Chondrocyte (in vitro differentiated cells): ENCODE results near the gene RALGPS1. TPM values are rescaled to one million over a fixed set of nuclear protein-coding genes. Genes with fewer than 3 reads are reported as not detected.

Experiments
- DNase-seq: peaks from one replicate; pipeline ENCODE4 v3.0.0; 2021; ENCODE audit warnings: mixed read lengths, low spot score
- H3K27ac Mint-ChIP-seq: one replicate; pipeline ENCODE4 v1.8.0; 2021; ENCODE audit warnings: mild to moderate bottlenecking, moderate library complexity, mixed read lengths; ENCODE audit not compliant: unreplicated experiment
- H3K27me3 Mint-ChIP-seq: 2 replicates; pipeline ENCODE4 v1.8.0; 2021; ENCODE audit warnings: low read depth, mixed read lengths
- H3K36me3 Mint-ChIP-seq: 2 replicates; pipeline ENCODE4 v1.8.0; 2021; ENCODE audit warnings: low read depth, mixed read lengths
- H3K4me1 Mint-ChIP-seq: 2 replicates; pipeline ENCODE4 v1.8.0; 2021; ENCODE audit warnings: low read depth, mild to moderate bottlenecking, mixed read lengths
- H3K4me3 Mint-ChIP-seq: one replicate; pipeline ENCODE4 v1.8.0; 2021; ENCODE audit warnings: mild to moderate bottlenecking, moderate library complexity, mixed read lengths; ENCODE audit not compliant: unreplicated experiment
- H3K9me3 Mint-ChIP-seq: 2 replicates; pipeline ENCODE4 v1.8.0; 2021; ENCODE audit warnings: low read depth, mixed read lengths
- total RNA-seq: library from RNA; stranded (reverse); gene quantifications from 3 replicates; pipeline ENCODE4 v1.2.1, GENCODE V29; 2021
- TF ChIP-seq, protein P1 (sequence below): fragments of 200-600 bp; sonication (generic); IDR thresholded peaks from 2 replicates; pipeline ENCODE4 v1.5.0; 2021; ENCODE audit warnings: antibody characterized with exemption, mild to moderate bottlenecking, moderate library complexity

The RALGPS1 gene
- total RNA-seq, 1 donor from 2014 or later: 8.1 TPM

DNA sequence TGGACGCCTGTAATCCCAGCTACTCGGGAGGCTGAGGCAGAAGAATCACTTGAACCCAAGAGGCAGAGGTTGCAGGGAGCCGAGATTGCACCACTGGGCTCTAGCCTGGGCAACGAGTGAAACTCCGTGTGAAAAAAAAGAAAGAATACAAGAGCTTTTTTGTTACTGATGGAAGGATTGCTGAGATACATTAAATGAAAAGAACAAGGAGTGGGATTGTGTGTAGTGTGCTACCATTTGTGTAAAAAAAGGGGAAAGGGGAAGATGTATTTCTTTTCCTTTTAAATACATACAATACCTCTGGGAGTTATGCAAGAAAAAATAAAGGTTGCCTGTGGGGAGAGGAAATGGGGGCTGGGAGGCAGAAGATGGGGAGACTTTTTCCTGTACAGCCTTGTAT, 335.3 kb downstream of the RALGPS1 start:
- Mint-ChIP-seq H3K27ac (no peak overlapping the region), H3K4me3 (no peak overlapping the region), H3K36me3 (peaks cover 1% of the 10 kb centered on the region), H3K27me3 (no peaks in the 10 kb centered on the region), H3K9me3 (no peaks in the 10 kb centered on the region), H3K4me1 (peaks cover 7% of the 10 kb centered on the region)
- no peak for DNase-seq
- TF ChIP-seq, protein P1, sequence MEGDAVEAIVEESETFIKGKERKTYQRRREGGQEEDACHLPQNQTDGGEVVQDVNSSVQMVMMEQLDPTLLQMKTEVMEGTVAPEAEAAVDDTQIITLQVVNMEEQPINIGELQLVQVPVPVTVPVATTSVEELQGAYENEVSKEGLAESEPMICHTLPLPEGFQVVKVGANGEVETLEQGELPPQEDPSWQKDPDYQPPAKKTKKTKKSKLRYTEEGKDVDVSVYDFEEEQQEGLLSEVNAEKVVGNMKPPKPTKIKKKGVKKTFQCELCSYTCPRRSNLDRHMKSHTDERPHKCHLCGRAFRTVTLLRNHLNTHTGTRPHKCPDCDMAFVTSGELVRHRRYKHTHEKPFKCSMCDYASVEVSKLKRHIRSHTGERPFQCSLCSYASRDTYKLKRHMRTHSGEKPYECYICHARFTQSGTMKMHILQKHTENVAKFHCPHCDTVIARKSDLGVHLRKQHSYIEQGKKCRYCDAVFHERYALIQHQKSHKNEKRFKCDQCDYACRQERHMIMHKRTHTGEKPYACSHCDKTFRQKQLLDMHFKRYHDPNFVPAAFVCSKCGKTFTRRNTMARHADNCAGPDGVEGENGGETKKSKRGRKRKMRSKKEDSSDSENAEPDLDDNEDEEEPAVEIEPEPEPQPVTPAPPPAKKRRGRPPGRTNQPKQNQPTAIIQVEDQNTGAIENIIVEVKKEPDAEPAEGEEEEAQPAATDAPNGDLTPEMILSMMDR: no peak

DNA sequence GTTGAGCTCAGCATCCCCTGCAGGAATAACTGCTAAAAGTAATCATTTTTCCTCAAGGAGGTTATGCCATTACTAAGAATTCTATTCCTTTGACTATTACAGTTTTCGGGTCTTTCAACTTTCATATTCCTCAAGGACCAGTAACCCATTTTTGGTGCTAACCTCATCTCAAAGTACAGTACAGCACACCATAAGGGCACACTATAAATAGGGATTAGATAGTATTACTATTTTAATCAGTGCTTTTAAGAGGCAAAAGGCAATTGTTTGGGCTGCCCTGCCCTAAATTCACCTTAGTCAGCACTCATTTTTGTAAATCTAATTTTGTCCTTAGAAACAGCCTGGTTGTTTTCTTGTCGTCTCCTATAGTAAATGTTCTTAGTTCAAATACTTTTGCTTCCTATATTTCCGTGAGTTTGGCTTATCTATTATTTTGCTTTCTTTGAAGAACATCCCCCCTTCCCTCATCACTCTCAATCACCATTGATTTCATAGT, 336.4 kb downstream of the RALGPS1 start:
- no peaks in the 10 kb centered on the region for H3K4me1 Mint-ChIP-seq
- no peaks in the 10 kb centered on the region for H3K27me3 Mint-ChIP-seq
- H3K4me3 Mint-ChIP-seq: no peak overlapping the region
- H3K36me3 Mint-ChIP-seq: peaks cover 1% of the 10 kb centered on the region
- H3K9me3 Mint-ChIP-seq: no peaks in the 10 kb centered on the region
- TF ChIP-seq, protein P1: no peak
- H3K27ac Mint-ChIP-seq: no peak overlapping the region
- DNase-seq: no peak

DNA sequence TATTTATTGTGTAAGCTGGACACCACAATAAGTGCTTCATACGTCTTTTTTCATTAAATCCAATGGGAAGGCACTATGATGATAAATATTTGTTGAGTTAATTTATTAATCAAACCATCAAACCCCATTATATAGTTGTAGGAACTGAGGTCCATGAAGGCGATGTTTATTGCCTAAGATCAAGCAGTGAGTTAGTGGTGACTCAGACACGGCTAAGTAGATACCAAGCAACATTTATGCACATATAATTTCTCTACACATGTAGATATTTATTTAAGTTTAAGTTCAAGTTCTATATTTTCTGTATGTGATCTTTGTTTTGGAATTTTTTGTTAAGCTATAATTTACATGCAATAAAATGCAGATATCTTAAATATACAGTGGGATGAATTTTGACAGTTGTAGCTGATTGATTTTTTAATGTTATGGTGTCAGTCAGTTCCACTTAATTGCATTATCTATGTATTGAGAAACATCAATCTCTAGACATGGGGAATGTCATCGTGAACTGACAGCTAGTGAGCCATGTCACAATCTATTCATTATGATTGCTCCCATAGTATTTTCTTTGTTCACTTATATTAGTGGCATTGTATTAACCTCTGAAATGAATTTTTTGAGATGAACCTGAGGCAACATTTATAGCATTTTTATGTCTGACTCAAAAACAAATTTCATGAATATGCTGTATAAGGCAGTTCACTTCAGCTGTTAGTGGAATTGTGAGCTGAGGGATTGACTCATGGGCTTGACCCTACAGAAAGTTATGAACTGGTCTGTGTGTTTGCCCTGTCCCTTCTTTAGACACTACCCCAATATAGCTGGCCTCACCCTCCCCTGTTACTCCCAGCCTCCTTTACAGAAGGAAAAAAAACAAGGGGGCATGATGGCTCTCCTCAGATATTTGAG, 338.1 kb downstream of the RALGPS1 start:
- no peak overlapping the region for H3K27ac Mint-ChIP-seq
- TF ChIP-seq, protein P1: no peak
- peaks cover 3% of the 10 kb centered on the region for H3K4me1 Mint-ChIP-seq
- no peak overlapping the region for H3K4me3 Mint-ChIP-seq
- no peaks in the 10 kb centered on the region for H3K27me3 Mint-ChIP-seq
- no peaks in the 10 kb centered on the region for H3K9me3 Mint-ChIP-seq
- H3K36me3 Mint-ChIP-seq: peaks cover 1% of the 10 kb centered on the region
- DNase-seq: no peak

DNA sequence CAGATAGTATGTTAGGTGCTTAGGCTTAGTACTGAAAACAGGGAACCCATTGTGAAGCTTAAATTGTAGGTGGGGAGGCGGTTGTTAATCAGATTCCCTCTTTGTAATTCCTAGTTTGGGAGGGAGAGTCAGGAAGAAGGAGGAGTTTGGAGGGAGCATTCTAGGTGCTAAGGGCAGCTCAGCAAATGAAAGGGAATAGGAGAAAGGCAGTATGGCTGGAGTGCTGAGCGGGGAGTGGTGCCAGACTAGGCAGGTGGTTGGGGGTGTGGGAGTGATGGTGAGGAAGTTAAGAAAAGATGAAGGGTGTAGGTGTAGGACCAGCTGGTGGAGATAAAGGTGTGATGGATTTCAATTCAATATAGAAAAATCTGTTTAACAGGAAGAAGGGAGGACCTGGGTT, 338.9 kb downstream of the RALGPS1 start:
- Mint-ChIP-seq H3K27ac (no peak overlapping the region), H3K9me3 (no peaks in the 10 kb centered on the region), H3K27me3 (no peaks in the 10 kb centered on the region), H3K36me3 (peaks cover 1% of the 10 kb centered on the region), H3K4me1 (peaks cover 3% of the 10 kb centered on the region), H3K4me3 (no peak overlapping the region)
- TF ChIP-seq, protein P1: no peak
- DNase-seq: no peak

DNA sequence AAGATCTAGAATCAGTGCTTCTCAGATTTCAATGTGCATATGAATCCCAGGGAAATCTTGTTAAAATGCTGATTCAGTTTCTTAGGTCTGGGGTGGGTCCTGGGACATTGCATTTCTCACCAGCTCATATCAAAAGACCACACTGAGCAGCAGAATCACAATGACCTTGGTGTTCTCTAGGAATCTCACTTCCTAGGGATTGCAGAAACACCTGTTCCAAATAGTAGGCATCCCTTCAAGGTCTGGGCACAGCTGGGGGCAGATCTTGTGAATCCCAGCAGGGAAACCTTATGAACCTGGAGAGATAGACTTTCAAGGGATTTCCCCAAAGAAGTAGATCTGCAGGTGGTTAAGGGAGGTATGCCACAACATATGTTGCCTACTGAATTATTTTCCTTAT, 341.1 kb downstream of the RALGPS1 start:
- Mint-ChIP-seq H3K9me3 (no peaks in the 10 kb centered on the region), H3K27ac (no peak overlapping the region), H3K4me3 (no peak overlapping the region), H3K36me3 (no peaks in the 10 kb centered on the region), H3K27me3 (no peaks in the 10 kb centered on the region), H3K4me1 (peaks cover 8% of the 10 kb centered on the region)
- no peak for DNase-seq
- TF ChIP-seq, protein P1: no peak
